ENCODE measurements around the gene MS4A6A.
"Not testable (repeated sequence)": the region's sequence is repeated elsewhere in the genome, so short reads cannot be mapped to it uniquely, and the experiment has no call there.

The MS4A6A gene

DNA sequence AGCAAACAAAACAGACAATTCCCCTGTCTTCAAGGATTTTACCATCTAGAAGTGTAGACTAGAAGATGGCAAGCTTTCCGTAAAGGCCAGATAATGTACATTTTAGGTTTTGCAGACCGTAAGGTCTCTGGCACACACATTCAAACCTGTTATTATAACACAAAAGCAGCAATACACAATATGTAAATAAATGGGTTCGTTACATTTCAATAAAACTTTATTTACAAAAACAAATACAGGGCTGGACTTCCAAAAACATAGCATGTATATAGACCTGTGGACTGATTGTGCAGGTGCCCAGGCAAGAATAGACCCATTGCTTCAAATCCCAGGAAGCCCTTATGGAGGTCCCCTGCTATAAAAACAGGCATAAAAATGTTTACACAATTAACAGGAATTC lies 27.1 kb upstream of the MS4A6A start:
- TF ChIP-seq, protein P1, sequence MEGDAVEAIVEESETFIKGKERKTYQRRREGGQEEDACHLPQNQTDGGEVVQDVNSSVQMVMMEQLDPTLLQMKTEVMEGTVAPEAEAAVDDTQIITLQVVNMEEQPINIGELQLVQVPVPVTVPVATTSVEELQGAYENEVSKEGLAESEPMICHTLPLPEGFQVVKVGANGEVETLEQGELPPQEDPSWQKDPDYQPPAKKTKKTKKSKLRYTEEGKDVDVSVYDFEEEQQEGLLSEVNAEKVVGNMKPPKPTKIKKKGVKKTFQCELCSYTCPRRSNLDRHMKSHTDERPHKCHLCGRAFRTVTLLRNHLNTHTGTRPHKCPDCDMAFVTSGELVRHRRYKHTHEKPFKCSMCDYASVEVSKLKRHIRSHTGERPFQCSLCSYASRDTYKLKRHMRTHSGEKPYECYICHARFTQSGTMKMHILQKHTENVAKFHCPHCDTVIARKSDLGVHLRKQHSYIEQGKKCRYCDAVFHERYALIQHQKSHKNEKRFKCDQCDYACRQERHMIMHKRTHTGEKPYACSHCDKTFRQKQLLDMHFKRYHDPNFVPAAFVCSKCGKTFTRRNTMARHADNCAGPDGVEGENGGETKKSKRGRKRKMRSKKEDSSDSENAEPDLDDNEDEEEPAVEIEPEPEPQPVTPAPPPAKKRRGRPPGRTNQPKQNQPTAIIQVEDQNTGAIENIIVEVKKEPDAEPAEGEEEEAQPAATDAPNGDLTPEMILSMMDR (conservative IDR thresholded peaks at IDR 0.05; ENCODE audit: low read depth, low read length), result no peak
- DNase-seq (ENCODE audit: low read depth), result no peak
- no peak overlapping the region for H3K4me3 ChIP-seq (ENCODE audit: low read length)

DNA sequence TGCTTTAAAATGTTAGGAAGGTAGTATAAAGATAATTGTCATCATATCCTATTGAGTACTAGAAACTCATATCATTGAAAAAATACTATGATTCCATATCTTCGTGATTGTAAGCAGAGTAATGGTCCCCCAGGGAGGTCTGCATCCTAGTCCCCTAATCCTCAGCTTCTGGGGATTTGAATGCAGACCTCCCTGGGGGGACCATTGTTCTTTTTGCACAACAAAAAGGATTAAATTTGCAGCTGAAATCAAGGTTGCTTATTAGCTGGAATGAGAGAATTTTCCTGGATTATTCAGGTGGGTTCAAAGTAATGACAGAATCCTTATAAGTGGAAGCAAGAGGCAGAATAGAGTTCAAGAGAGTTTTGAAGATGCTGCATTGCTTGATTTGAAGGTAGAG lies 26.1 kb upstream of the MS4A6A start:
- TF ChIP-seq, protein P1 (conservative IDR thresholded peaks at IDR 0.05; ENCODE audit: low read depth, low read length), result no peak
- no peak for DNase-seq (ENCODE audit: low read depth)

DNA sequence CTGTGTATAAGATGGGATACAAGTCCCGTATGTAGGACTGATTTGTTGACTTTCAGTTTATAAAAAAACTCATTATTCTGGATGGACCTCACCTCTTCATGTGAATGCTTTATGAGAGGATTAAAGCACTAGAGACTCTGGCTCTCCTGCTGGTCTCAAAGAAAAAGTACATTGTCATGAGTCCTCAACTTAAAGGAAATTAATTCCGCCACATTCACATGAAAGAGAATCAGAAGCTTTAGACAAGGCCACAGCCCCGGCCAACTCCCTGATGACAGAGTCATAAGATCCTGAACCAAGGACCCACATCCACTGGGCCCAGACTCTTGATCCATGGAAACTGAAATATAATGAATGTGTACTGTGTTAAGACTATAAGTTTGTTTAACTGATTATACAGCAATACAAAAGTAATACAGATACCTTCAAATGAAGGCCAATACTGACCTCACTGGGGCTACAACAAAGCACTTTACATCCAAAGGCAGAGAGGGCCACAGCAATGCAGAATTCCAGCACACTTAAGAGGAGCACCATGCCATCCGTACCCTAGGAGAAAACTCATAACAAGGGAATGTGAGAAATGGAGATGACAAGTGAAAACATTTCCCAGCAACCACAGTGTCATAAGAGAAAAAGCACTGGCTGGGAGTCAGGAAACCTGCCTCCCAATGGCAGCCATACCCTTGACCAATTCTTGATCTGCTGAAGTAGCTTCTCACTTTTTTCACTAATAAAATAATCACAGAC lies 25.4 kb upstream of the MS4A6A start:
- no peak for DNase-seq (ENCODE audit: low read depth)
- TF ChIP-seq, protein P1 (conservative IDR thresholded peaks at IDR 0.05; ENCODE audit: low read depth, low read length), result no peak
- H3K4me3 ChIP-seq (ENCODE audit: low read length), result no peak overlapping the region

More for the DNA sequence above, 26.1 kb upstream of the MS4A6A start:
- H3K4me3 ChIP-seq (ENCODE audit: low read length), result no peak overlapping the region

DNA sequence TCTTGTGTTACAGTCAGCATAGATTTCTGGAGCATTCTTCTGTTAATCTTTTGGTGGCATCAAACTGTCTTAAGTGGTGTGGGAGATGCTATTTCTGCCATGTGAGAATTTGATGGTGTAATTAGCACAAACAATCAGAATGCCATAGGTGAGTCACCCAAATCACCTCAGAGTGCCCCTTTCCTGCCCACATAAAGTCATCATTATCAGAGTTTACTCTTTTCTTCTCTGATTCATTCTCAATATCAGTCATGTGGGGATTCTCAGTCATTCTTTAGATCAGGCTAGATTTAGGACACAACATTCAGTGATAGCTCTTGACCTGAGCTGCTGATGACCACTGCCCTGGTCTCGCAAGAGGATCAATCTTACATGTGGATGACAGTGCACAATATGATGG lies 23.7 kb upstream of the MS4A6A start:
- H3K4me3 ChIP-seq (ENCODE audit: low read length), result no peak overlapping the region
- TF ChIP-seq, protein P1 (conservative IDR thresholded peaks at IDR 0.05; ENCODE audit: low read depth, low read length), result no peak
- DNase-seq (ENCODE audit: low read depth), result no peak

DNA sequence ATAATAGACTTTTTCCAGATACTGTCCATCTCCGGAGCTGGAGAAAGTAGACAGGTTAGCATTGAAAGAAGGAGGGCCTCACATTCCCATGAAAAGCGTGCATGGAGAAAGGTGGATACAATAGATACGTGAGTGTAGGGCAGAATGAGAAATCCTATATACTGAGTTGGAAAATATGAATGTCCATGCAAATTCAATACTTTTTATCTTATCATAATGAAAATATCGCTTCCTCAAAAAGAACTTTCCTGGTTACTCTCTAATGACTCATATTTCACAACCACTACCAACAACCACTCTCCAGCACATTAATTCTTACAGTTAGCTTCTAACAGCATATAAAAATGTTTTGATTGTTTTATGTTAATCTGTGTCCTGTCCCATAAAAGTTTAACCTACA lies 22.0 kb upstream of the MS4A6A start:
- TF ChIP-seq, protein P1 (conservative IDR thresholded peaks at IDR 0.05; ENCODE audit: low read depth, low read length), result no peak
- no peak overlapping the region for H3K4me3 ChIP-seq (ENCODE audit: low read length)
- no peak for DNase-seq (ENCODE audit: low read depth)

DNA sequence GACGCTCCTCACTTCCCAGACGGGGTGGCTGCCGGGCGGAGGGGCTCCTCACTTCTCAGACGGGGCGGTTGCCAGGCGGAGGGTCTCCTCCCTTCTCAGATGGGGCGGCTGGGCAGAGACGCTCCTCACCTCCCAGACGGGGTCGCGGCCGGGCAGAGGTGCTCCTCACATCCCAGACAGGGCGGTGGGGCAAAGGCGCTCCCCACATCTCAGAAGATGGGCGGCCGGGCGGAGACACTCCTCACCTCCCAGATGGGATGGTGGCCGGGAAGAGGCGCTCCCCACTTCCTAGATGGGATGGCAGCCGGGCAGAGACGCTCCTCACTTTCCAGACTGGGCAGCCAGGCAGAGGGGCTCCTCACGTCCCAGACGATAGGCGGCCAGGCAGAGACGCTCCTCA lies 18.5 kb upstream of the MS4A6A start:
- not testable (repeated sequence) for H3K4me3 ChIP-seq (ENCODE audit: low read length); DNase-seq (ENCODE audit: low read depth)

DNA sequence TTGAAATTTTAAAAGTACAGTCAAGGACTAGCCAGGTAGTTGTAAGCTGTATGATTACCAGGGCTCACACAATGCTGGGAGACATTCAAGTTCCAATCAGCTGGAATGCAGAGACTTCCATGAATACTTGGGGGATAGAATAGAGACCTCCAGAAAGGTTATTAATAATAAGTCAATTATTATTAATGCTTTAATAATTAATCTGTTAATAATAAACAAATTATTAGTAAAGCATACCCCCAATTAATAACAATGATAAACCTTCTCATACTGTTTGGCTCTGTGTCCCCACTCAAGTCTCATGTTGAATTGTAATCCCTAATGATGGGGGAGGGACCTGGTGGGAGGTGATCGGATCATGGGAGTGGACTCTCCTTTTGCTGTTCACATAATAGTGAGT lies 14.6 kb upstream of the MS4A6A start:
- DNase-seq (ENCODE audit: low read depth), result no peak
- TF ChIP-seq, protein P1 (conservative IDR thresholded peaks at IDR 0.05; ENCODE audit: low read depth, low read length), result no peak
- H3K4me3 ChIP-seq (ENCODE audit: low read length), result no peak overlapping the region
